ENCODE data around the gene FSTL5.

- TF ChIP-seq CTCF (IDR thresholded peaks at IDR 0.05 in 4 of 5, conservative IDR thresholded peaks at IDR 0.05 in 1 of 5): no peak
- TF ChIP-seq POLR2A (IDR thresholded peaks at IDR 0.05): no peak
Observed at GRCh38 chr4:161815841-161816240, 348.0 kb downstream of the FSTL5 start.
